ENCODE measurements around the gene NEO1.

GRCh38 chr15:73196113-73196512 is 143.8 kb downstream of the NEO1 start:
- TF ChIP-seq CTCF (IDR thresholded peaks at IDR 0.05; ENCODE audit: borderline replicate concordance, extremely low read depth, low read length, poor library complexity, severe bottlenecking) (no peak), EZH2 (IDR thresholded peaks at IDR 0.05; ENCODE audit: borderline replicate concordance, low read depth, low read length, severe bottlenecking) (no peak)
